ENCODE measurements around the gene MAP4K1. TPM values are rescaled to one million over a fixed set of nuclear protein-coding genes. Genes with fewer than 3 reads are reported as not detected.

Gene MAP4K1
- total RNA-seq, result 100 to 1,000 TPM in 1 of 2 donors, 10 to 100 TPM in 1; 81.4 to 318 TPM

- Mint-ChIP-seq H3K4me1 (ENCODE audit: low read depth in 2 of 2) (peaks cover 46 to 53% of the 10 kb centered on the region in 2 donors), H3K4me3 (peak within 1 kb of the TSS; percentile 99), H3K9me3 (no peaks in the 10 kb centered on the region), H3K36me3 (peaks cover 31% of the 10 kb centered on the region), H3K27me3 (no peaks in the 10 kb centered on the region), H3K27ac (peak within 1 kb of the TSS; percentile 89 to 98)
- ATAC-seq (peak; percentile 65 to 76), DNase-seq (ENCODE audit: low spot score) (peak; percentile 77)
These were observed at the start of gene MAP4K1 for GRCh38 chr19:38617764-38618589. MAP4K1 (minus strand) TSS chr19:38617953; CDS start chr19:38617895, 58 bp downstream.

DNA sequence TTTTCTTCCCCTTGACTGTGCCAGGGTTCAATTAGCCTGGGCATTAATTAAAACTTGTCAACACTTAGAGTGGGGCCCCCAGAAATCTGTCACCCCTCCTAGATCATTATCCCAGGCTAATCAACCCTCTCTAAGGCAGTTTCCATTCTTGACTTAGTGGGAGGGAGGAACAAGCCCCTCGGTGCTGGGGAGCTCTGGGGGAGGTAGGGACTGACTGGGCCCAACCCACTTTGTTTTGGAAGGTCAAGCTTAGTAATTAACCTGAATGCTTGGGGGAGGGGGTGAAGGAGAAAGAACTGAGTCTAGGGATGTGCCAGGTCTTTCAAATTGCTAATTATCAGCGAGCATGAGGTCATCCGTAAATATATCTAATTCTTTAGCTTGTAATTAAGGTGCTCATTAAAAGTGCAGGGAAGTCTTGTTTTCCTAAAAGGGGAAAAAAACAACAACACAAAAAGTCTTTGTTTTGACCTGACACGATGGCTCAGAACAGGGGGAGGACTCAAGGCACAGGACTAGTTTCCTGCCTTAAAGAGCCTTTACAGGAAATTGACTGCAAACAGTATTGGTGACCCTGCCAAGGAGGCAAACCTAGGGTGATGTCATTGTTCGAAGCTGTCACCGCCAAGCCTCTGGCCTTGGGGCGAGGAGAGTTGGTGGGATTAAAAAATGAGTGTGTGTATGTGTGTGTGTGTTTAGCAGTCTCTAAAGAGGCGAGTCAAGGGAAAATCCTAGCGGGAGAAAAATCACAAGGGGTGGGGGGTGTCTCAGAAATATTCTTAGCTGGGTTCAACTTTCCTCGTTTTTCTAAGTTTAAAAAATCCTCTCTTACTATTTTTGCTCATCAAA is 49.1 kb upstream of the MAP4K1 start:
- peak; percentile 84 for DNase-seq (ENCODE audit: low spot score)
- H3K27me3 Mint-ChIP-seq, result no peaks in the 10 kb centered on the region
- H3K9me3 Mint-ChIP-seq, result no peaks in the 10 kb centered on the region
- H3K27ac Mint-ChIP-seq, result peak overlapping the region; percentile 84 to 92
- peaks cover 83 to 92% of the 10 kb centered on the region in 2 donors for H3K4me1 Mint-ChIP-seq (ENCODE audit: low read depth in 2 of 2)
- no peaks in the 10 kb centered on the region for H3K36me3 Mint-ChIP-seq
- peak; percentile 89 to 93 for ATAC-seq
- peak overlapping the region; percentile 81 for H3K4me3 Mint-ChIP-seq

DNA sequence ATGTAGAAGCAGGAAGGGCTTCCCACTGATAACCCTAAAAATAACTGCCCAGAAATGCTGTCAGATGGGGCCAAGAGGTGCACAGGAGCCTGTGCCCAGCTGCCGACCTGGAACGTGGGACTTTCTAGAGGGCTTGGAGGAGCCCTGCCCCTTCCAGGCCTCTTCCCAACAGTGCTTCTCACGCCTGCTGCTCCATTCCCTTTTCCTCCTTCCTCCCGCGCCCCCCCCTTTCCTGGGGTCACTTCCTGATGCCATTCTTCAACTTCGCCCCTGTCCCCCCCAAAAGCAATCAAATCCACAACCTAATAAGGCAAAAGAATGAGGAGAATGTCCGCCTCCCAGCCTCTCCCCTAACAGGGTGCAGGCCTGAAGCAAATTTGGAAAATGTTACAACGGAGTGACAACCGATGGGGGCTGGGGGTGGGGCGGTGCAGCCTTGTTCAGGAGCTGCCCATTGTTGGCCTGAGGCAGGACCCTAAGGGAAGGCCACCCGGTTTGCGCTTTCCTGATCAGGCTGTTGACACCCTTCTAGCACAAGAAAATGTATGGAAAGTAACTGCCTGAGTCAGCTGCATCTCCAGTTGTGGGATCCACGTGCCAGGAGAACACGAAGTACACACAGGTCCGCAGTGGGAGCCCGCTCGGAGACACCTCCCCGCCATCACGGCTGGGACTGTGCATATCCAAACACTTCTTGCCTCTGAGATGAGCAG is 48.4 kb upstream of the MAP4K1 start:
- Mint-ChIP-seq H3K9me3 (no peaks in the 10 kb centered on the region), H3K4me1 (ENCODE audit: low read depth in 2 of 2) (peaks cover 79 to 88% of the 10 kb centered on the region in 2 donors), H3K27ac (peak overlapping the region; percentile 84 to 92), H3K4me3 (peak overlapping the region; percentile 81), H3K27me3 (no peaks in the 10 kb centered on the region), H3K36me3 (no peaks in the 10 kb centered on the region)
- DNase-seq (ENCODE audit: low spot score) (no peak), ATAC-seq (no peak)

DNA sequence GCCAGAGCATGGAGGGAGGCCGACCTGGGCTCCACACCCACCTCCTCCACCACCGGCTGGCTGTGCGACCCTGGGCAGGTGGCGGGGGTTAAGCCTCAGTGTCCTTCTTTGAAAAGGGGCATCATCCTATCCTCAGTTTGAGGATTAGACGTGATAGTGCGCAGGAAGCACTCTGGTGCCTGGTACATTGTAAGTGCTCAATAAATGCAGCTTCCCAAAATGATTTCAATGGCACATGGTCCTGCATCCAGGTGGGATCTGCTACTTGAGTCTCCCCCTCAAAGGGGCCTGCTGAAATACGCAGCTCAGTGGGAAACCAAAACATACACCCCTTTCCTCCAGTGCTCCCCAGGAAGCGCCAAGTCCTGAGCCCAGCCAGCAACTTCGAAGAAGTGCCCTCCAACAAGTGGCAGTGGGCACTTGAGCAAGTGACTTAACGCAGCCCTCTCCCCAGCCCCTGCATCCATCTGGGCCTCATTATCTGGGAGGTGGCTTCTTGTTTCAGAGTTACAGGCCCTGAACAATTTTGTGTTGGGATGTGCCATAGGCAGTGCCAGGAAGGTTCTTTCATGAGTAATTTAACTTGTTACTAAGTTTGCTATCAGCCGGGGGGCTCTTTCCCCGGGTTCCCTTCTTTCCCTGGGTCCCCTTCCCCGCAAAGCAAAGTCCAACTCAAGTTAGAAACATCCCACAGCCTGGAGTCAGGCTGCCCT is 47.6 kb upstream of the MAP4K1 start:
- Mint-ChIP-seq H3K36me3 (no peaks in the 10 kb centered on the region), H3K27ac (peak overlapping the region; percentile 84 to 94), H3K27me3 (no peaks in the 10 kb centered on the region), H3K4me1 (ENCODE audit: low read depth in 2 of 2) (peaks cover 82 to 90% of the 10 kb centered on the region in 2 donors), H3K4me3 (peak overlapping the region; percentile 81), H3K9me3 (no peaks in the 10 kb centered on the region)
- DNase-seq (ENCODE audit: low spot score) (no peak), ATAC-seq (no peak)

DNA sequence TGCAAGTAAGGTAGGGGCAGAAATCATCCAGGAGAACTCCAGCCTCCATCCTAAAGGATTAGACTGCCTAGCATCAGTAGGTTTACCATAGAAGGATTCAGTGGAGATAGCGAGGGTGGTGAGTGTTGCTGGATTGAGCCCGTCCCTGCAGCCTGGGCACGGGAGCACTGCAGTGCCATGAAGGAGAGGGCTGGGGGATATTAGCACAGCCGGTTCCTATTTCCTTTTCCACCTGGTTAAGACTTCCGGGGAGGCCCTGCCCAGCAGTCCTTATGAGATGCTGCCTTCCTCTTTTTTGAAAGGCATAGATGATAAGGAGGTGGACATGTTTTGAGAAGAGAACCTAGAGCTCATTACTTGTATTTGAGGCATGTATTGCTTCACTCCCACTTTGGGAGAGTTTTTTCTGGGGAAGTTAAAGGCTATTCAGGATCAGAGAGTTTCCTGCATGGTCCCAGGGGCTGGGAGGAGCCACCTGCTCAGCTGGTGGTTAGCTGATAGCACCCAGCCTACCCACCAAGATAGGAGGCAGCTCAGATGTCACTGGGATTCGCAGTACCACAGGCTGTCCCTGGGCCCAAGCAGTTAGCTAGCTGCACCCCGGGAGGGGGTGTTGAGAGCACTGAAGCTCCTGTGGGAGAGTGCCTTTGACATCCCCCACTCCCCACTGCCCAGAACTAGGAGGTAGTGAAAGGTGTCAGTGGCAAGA is 46.9 kb upstream of the MAP4K1 start:
- Mint-ChIP-seq H3K27me3 (no peaks in the 10 kb centered on the region), H3K4me3 (peak overlapping the region; percentile 84), H3K4me1 (ENCODE audit: low read depth in 2 of 2) (peaks cover 79 to 89% of the 10 kb centered on the region in 2 donors), H3K36me3 (no peaks in the 10 kb centered on the region), H3K27ac (peak overlapping the region; percentile 84 to 94), H3K9me3 (no peaks in the 10 kb centered on the region)
- ATAC-seq (peak in 1 of 2 donors; percentile 13), DNase-seq (ENCODE audit: low spot score) (no peak)

DNA sequence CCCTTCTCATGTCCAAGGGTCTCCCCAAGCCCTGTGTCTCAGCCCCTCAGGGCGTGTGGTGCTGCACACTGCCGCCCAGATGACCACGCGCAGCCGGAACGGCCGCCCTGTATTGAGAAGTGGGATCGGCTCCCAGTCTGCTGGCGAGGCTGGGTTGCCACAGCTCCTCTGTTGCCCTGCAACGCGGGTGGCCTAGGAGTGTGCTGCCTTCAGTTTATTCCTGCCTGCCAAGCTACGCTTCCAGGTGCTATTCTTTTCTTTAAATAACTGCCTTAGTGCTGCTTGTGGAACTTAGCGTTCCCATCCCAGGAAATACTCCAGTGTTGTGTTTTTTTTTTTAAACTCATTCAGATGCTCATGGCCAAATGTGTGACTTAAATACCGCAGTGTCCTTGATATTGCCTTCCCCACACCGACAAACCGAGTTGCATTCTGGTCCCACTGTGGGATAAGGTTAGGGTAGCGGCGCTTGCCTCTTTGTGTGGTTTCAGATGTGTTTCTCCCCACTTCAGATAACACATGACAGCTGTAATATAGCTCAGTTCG is 46.3 kb upstream of the MAP4K1 start:
- Mint-ChIP-seq H3K27me3 (no peaks in the 10 kb centered on the region), H3K36me3 (no peaks in the 10 kb centered on the region), H3K4me1 (ENCODE audit: low read depth in 2 of 2) (peaks cover 78 to 89% of the 10 kb centered on the region in 2 donors), H3K4me3 (peak overlapping the region; percentile 84), H3K9me3 (no peaks in the 10 kb centered on the region), H3K27ac (peak overlapping the region; percentile 84 to 94)
- DNase-seq (ENCODE audit: low spot score) (no peak), ATAC-seq (peak; percentile 62 to 63)

GRCh38 chr19:38663156-38663651 is 45.5 kb upstream of the MAP4K1 start:
- H3K36me3 Mint-ChIP-seq, result peaks cover 4% of the 10 kb centered on the region
- peaks cover 73 to 86% of the 10 kb centered on the region in 2 donors for H3K4me1 Mint-ChIP-seq (ENCODE audit: low read depth in 2 of 2)
- DNase-seq (ENCODE audit: low spot score), result no peak
- ATAC-seq, result no peak
- H3K4me3 Mint-ChIP-seq, result peak overlapping the region; percentile 54
- H3K9me3 Mint-ChIP-seq, result no peaks in the 10 kb centered on the region
- no peaks in the 10 kb centered on the region for H3K27me3 Mint-ChIP-seq
- H3K27ac Mint-ChIP-seq, result peak overlapping the region; percentile 84 to 94

- H3K4me3 Mint-ChIP-seq, result peak overlapping the region; percentile 54
- H3K4me1 Mint-ChIP-seq (ENCODE audit: low read depth in 2 of 2), result peaks cover 73 to 86% of the 10 kb centered on the region in 2 donors
- ATAC-seq, result no peak
- H3K27me3 Mint-ChIP-seq, result no peaks in the 10 kb centered on the region
- no peak for DNase-seq (ENCODE audit: low spot score)
- H3K9me3 Mint-ChIP-seq, result no peaks in the 10 kb centered on the region
- H3K36me3 Mint-ChIP-seq, result peaks cover 7% of the 10 kb centered on the region
- H3K27ac Mint-ChIP-seq, result peak overlapping the region; percentile 84 to 94
These were observed 44.9 kb upstream of the MAP4K1 start for GRCh38 chr19:38662537-38663155.

- no peaks in the 10 kb centered on the region for H3K9me3 Mint-ChIP-seq
- no peaks in the 10 kb centered on the region for H3K27me3 Mint-ChIP-seq
- peak overlapping the region; percentile 84 to 94 for H3K27ac Mint-ChIP-seq
- H3K4me1 Mint-ChIP-seq (ENCODE audit: low read depth in 2 of 2), result peaks cover 74 to 84% of the 10 kb centered on the region in 2 donors
- ATAC-seq, result no peak
- no peak overlapping the region for H3K4me3 Mint-ChIP-seq
- peaks cover 7% of the 10 kb centered on the region for H3K36me3 Mint-ChIP-seq
- DNase-seq (ENCODE audit: low spot score), result no peak
These were observed 44.2 kb upstream of the MAP4K1 start for GRCh38 chr19:38661996-38662395.

- H3K27me3 Mint-ChIP-seq, result no peaks in the 10 kb centered on the region
- no peak overlapping the region for H3K4me3 Mint-ChIP-seq
- DNase-seq (ENCODE audit: low spot score) (no peak), ATAC-seq (no peak)
- no peaks in the 10 kb centered on the region for H3K9me3 Mint-ChIP-seq
- peak overlapping the region; percentile 87 to 93 for H3K27ac Mint-ChIP-seq
- peaks cover 75 to 83% of the 10 kb centered on the region in 2 donors for H3K4me1 Mint-ChIP-seq (ENCODE audit: low read depth in 2 of 2)
- H3K36me3 Mint-ChIP-seq, result peaks cover 7% of the 10 kb centered on the region
These were observed 43.4 kb upstream of the MAP4K1 start for GRCh38 chr19:38661136-38661535.

- no peak for DNase-seq (ENCODE audit: low spot score)
- Mint-ChIP-seq H3K36me3 (peaks cover 7% of the 10 kb centered on the region), H3K4me1 (ENCODE audit: low read depth in 2 of 2) (peaks cover 75 to 83% of the 10 kb centered on the region in 2 donors), H3K27me3 (no peaks in the 10 kb centered on the region), H3K9me3 (no peaks in the 10 kb centered on the region), H3K4me3 (no peak overlapping the region), H3K27ac (peak overlapping the region; percentile 87 to 93)
- ATAC-seq, result no peak
These were observed 43.0 kb upstream of the MAP4K1 start for GRCh38 chr19:38660724-38661123.
